SIG-M5 (cell line): ENCODE measurements around the gene DMBX1.

ENCODE experiments used
- DNase-seq: peaks from one replicate; lab custom pipeline; 2025; lab: John Stamatoyannopoulos, UW

Gene DMBX1

GRCh38 chr1:46506470-46507219 lies 17.0 kb downstream of the DMBX1 start:
- no peak for DNase-seq

- no peak for DNase-seq
Measured at GRCh38 chr1:46508757-46509156, 19.1 kb downstream of the DMBX1 start.

GRCh38 chr1:46510341-46510997 lies 20.8 kb downstream of the DMBX1 start:
- DNase-seq: no peak

GRCh38 chr1:46510998-46511365 lies 21.3 kb downstream of the DMBX1 start:
- no peak for DNase-seq

- DNase-seq: no peak
Measured at GRCh38 chr1:46512135-46512791, 22.6 kb downstream of the DMBX1 start.

GRCh38 chr1:46512792-46513190 lies 23.2 kb downstream of the DMBX1 start:
- DNase-seq: no peak

GRCh38 chr1:46513536-46513935 lies 23.9 kb downstream of the DMBX1 start:
- DNase-seq: no peak

GRCh38 chr1:46515576-46515975 lies 25.9 kb downstream of the DMBX1 start:
- no peak for DNase-seq

GRCh38 chr1:46516200-46516950 lies 26.7 kb downstream of the DMBX1 start:
- DNase-seq: no peak

- no peak for DNase-seq
Measured at GRCh38 chr1:46517010-46517600, 27.5 kb downstream of the DMBX1 start.

GRCh38 chr1:46517932-46518498 lies 28.4 kb downstream of the DMBX1 start:
- DNase-seq: no peak

- no peak for DNase-seq
Measured at GRCh38 chr1:46519209-46519608, 29.6 kb downstream of the DMBX1 start.

- DNase-seq: no peak
Measured at GRCh38 chr1:46520063-46520911, 30.7 kb downstream of the DMBX1 start.

- DNase-seq: no peak
Measured at GRCh38 chr1:46521414-46521813, 31.8 kb downstream of the DMBX1 start.

GRCh38 chr1:46522184-46522968 lies 32.7 kb downstream of the DMBX1 start:
- no peak for DNase-seq

GRCh38 chr1:46522969-46523320 lies 33.3 kb downstream of the DMBX1 start:
- DNase-seq: no peak

- DNase-seq: no peak
Measured at GRCh38 chr1:46523496-46524353, 34.1 kb downstream of the DMBX1 start.

- DNase-seq: no peak
Measured at GRCh38 chr1:46524843-46525242, 35.2 kb downstream of the DMBX1 start.
